GM21367 (cell line): ENCODE measurements around the gene HOXA10.

Experiments
- ATAC-seq: cut with Tn5 transposase; IDR thresholded peaks from one replicate; pipeline ENCODE4 v1.9.1; 2021; ENCODE audit not compliant: unreplicated experiment

HOXA10 gene

DNA sequence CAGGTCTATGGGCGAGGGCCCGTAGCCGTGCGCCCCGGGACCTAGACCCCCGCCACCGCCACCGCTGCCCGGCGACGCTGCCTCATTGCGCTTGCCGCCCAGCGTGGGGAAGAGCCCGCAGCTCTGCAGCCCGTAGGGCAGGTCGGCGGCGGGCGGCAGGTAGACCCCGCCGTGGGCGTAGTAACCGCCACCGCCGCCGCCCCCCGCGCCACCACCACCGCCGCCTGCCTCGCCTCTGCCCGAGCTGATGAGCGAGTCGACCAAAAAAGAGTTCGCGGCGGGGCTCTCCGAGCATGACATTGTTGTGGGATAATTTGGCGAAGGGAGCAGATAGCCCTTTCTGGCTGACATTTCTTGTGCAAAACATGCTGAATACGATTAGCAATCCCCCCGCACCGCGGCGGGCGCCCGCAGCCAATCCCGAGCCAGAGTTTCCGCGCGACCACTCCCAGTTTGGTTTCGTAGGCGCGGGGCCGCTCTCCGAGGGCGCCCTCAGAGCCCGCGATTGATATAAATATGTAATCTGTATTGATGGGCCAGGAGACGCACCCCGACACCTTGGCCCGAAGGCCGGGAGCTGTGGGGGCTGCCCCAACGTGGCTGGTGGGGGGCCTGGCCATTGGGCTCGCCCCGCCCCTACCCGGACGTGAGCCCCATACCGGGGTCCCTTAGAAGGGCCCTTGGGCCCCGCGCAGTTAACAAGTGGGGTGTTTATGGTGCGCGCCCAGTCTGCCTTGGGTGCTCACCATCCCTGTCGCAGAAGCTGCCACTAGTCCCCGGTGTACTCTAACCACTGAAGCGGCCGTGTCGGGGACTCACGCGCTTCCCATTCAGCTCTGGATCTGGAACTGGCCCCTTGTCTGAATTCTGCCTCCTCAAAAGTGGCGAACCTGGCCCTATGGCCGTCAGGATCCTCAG is at the start of gene HOXA10:
Gene HOXA10 (minus strand): TSS at position 365 of the 918 bp plus-strand sequence. CDS start 14 bp downstream, at position 351.
- ATAC-seq = no peak

DNA sequence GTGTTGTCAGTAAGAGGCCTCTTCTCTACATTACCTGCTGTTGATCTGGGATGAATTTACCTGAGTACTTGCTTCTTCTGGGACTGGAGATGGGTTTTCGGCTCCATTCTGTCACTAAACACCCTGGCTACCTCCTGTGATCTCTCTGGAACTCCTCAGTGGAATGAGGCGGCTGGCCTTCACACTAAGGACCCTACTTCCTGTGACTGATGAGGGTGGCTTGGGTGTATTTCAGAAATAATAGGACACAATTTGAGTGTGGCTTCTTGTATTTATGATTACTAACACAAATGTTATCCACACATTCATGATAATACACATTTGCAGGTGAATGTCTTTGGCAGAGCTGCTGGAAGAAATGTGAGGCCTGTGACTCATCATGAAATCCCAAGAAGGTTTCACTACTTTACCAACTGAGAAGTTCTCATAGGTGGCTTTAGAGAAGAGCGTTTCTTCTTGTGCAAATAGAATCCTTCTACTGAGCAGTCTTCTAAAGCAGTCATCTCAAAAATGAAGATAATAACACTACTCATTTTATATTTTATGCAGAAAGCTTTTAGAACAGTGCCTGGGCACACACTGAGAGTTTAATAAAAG is 47.2 kb upstream of the HOXA10 start:
- no peak for ATAC-seq

DNA sequence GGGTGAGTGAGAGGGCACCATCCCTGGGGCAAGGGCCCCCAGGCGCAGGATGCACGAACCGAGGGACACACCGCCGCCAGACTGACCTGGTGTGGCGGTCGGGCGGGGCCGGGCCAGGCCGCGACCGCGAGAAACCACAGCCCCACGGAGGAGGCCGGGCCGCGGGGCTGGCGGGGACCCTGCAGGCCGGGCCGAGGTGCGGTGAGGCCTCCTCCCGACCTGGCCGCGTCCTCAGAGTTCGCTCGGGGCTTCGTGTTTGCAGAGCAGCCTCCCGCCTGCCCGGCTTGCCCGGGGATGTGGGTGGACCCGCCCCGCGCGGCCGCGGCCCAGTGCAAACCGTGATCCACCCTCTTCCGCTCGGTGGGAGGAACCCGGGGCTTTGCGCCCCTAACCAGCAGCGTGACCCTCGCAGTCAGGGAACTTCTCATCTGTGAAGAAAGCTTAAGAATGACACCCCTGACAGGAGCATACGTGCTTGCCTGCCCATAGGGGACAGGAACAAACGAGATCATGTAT is 46.4 kb upstream of the HOXA10 start:
- no peak for ATAC-seq

DNA sequence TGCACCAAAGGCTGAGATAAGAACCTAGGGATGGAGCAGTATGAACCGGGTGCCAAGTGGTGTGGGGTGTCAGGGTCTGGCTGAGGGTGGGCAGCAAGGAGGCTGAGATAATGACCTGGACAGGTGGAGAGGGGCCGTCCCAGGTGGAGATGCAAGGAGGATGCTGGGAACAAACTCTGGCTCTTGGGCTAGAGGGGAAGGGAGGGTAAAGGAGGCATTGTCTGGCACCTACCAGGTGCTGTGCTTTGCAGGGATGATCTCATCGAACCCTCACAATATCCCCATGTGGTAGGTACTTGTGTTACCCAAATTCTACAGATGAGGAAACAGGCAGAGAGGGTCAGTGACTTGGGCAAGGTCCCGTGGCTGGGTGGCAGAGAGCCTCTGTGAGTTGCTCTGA is 45.7 kb upstream of the HOXA10 start:
- ATAC-seq = no peak

DNA sequence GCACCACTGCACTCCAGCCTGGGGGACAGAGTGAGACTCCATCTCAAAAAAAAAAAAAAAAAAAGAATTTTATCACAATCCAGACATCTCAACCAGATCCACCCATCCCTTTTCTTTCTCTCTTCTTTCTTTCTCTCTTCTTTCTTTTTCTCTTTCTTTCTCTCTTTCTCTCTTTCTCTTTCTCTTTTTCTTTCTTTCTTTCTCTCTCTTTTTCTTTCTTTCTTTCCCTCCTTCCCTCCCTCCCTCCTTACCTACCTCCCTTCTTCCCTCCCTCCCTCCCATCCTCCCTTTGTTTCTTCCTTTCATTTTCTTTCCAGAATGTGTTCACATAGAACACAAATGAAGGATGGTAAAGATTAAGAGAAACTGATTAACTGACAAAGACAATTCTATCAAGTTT is 43.8 kb upstream of the HOXA10 start:
- no peak for ATAC-seq

DNA sequence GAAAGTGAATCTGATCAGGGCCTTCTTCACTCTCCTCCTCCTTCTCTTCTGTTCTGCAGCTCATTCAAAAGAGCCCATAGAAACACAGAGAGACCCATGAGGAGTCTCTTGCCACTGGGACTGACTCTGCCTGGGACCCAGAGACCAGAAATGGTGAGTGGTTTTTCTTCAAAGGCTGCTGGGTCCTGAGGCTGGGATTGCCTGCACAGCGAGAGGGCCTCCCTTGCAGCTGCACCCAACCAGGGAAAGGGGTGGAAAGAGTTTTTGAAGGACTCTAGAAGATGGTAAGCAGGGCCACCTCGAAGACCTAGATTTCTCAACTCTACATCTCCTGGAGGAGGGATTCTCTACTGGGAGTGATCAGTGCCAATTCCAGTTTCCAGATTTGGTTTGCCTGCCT is 41.2 kb upstream of the HOXA10 start:
- no peak for ATAC-seq

DNA sequence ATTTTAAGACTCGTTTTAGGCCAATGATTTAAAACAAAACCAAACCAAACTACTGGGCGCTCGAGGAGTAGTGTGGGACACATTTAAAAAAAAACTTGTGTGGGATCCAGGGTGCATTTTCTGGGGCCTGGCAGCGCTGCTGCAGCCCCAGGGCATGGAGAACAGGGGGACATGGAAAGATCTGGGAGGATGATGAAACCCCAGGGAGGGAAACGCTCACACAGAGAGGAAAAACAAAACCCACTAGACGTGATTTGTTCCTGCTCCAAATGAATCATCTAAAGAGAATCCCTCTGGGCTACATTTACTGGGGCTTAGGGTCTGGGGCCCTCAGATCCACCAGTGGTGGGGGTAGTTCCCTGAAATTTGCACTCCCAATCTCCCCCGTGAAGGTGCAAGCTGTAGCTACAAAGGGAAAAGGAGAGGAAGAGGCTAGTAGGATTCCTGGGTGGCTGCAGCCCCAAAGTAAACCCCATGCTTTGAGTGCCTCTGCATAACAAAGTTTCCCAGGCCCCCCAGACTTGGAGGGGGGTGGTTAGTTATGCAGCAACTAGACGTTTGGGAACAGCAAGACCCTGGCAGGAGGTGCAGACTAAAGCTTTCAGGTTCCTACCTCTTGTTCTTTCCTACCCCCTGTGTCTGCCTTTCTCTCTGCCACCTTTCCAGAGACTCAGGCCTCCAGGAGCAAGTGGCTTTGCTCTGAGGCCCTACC is 40.3 kb upstream of the HOXA10 start:
- no peak for ATAC-seq

DNA sequence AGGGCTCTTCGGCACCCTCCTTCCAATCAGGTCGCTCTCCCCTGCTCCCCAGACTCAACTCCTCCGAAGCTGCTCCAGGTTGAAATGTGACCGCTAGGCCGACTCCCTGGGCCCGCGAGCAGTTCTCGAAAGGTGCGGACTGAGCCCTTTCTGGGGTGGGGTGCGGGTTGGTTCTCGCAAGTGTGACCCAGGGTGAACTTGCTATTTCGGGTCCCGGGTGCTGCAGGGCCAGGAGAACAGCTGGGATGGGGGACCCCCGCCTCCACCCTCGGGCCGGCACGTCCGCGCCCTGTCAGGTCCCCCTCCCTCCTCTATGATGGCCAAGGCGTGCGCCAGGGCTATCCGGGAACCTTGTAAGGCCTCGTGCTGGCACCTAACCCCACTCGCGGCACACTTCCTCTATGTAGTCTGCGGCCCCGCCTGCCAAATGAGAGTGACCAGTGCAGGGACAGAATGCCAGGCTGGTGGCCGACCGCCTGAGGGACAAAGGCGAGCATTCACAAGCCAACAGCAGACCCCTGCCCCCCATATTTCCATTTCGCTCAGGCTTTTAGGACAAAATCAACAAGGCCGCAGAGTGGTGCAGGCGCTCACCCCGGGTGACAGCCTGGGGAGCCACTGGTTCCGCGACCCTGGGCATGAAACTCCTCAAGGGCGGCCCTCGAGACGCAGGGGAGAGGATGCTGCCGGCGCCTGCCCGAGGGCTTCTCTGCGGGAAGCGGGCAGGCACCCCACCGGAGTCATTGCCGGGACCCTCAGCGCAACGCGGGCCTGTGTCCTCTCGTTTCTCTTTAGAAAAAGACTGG is 39.5 kb upstream of the HOXA10 start:
- no peak for ATAC-seq

DNA sequence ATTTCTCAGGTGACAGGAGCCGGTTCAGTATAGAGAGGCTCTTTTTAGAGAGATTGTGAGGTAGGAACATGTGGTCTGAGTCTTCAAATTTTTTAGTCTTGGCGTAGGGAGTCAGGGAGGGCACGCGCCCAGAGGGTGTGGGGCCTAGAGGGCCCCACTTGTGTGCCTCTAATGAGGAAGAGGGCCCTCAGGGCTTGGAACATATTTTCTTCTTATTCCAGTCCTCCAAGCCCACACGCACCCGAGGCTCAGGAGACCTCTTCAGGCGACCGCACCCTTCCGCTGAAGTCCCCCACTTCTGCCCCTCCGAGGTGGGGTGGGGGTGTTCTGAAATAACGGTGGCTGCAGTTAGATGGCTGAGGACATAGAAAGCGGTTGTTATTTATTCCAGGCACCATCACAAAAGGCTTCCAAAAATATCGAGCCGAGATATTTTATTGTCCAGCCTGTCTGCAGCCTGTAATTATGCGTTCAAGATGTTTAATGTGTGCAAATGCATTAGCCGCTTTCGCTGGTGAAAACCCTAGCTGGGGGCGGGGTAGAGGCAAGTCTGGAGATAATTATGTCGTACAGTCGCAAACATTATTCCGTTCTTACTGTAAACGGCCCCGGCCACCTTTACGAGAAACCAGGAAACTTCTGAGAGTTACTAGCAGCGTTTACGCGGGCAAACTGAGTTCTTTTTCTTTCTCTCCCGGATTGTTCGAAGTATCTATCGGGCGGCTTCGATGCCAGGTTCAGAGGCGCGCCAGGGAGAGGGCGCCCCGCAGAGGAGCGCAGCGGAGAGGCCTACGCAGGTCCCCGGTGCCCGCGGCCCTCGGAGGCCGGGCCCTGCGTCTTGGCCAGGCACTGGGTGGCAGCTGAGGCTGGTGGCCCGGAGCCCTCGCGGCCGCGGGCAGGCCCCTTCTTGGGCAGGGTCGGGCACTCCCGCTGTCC is 38.6 kb upstream of the HOXA10 start:
- no peak for ATAC-seq

DNA sequence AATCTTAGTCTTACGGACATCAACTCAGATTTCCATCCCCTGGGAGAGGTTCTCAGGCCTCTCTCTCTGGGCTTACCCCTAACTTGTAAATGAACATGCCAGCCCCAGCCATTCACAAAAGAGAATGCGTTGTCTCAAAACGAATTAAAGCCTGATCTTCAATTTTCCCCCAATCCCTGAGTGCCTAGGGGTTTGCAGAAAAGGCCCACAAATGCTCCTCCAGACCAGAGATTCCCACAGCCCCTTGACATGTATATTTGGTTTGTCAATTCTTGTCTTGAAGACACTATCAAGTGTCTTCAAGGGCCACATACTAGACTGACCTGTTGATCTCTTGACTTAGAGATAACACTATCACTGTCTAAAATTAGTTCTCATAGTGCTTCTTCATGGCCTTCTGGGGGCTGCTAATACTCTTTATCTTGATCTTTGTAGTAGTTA is 37.7 kb upstream of the HOXA10 start:
- no peak for ATAC-seq

DNA sequence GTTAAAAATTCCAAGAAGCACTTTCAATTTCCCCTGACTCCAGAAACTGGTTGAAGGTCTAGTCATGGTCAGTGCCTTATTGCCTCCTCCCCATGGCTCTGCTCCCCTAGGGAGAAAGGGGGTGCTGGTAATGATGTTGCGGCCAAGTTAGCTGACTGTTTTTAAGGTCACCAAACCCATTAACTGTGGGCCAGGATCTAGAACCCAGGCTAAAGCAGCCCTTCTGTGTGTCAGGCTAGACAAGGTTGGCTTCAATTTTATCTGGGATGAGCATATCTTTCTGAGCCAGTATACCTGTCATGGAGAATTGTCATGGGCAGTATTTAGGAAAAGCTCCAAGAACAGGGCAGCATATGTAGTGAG is 36.9 kb upstream of the HOXA10 start:
- no peak for ATAC-seq

DNA sequence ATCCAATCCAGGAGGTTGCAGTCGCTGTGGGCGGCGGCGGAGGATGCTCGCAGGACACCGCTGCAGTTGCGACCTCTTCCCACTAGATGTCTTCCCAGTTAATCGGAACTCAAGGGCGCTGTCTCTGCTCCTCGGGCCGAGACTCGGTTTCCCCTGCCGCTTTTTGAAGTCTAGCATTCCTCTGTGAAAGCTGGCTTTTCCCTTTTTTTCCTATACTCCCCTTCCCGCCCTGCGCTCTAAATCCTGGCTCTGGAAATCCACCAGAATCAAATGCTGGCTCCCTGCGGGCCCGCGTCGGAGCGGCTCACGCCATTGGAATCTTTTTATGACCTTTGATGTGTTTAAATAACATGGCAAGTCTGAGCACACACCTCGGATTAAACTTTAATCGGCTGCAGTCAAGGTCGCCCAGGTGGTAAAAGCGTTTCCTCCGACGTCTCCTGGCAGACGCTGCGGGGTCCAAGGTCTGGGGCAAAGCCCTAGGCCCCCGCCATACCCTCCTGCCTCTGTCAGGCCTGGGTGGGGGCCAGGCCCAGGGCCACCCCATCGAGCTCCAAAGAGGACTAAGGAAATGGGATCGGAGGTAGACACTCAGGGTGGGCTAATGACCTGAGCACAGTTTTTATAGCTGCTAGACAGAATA is 36.4 kb upstream of the HOXA10 start:
- no peak for ATAC-seq

DNA sequence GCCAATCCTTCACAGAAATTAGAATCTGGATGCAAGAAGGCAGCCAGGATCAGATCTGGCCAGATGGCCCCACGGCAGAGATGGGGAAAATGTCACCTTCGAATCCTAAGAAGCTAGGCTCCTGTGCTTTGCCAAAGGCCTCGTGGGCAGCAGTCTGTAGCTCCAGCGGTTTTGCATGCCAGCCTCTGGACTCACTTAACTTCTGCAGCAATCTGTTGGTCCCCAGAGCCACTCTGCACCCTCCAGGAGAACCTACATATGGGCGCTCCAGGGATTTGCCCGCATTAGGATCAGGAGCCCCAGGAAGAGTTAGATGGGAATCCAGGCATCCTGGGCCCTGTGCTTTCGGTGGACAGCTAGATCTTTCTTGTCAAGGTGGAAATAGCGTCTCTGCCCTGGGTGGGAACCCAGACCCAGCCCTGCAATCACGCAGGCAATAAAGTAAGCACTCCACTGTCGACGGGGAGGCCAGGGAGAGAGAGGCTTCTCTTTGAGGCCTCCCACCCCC is 35.9 kb upstream of the HOXA10 start:
- ATAC-seq = no peak

DNA sequence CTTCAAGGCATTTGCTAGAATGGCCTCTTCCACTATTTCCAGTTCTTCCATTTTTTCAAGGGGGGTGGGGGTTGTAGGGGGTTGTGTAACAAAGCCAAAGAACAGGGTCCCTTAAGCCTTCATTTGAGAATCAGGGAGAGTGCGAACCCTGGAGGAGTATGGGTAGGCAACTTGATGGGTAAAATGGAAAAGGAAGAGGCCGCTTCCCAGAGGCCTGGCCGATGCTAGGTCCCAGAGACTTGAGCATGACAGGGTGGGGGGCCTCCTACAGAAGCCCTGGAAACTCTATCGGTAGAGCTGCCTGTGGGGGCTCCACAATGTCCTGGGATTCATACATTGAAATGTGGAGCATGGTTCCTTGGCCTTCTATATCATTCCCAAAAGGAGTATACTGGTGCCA is 34.9 kb upstream of the HOXA10 start:
- no peak for ATAC-seq

DNA sequence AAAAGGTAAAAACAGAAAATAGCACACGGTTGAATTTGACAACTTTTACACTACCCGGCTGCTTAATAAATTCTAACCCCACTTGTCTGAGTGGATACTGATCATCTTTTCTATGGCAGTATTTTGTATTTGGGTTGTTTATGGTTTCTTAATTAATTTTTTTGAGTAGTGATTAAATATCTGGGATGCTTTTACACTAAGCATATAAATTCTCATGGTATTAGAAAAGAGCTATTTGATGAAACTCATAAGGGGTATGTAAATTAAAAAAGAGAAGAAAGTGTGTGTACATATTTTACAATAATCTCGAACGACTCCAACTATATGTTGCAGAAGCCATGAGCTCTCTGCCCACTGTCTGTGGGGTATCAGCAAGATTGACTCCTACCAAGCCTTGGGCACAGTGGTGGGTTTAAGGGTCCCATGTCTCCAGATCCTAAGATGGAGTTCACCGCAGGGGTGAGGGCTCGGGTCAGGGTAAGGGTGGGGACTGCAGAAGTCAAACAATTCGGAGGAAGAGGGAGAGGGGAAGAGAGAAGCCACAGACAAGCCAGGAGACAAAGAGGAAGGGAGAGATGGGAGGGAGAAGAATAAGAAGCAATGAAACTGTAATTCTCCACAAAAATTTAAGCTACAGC is 33.3 kb upstream of the HOXA10 start:
- ATAC-seq = no peak

DNA sequence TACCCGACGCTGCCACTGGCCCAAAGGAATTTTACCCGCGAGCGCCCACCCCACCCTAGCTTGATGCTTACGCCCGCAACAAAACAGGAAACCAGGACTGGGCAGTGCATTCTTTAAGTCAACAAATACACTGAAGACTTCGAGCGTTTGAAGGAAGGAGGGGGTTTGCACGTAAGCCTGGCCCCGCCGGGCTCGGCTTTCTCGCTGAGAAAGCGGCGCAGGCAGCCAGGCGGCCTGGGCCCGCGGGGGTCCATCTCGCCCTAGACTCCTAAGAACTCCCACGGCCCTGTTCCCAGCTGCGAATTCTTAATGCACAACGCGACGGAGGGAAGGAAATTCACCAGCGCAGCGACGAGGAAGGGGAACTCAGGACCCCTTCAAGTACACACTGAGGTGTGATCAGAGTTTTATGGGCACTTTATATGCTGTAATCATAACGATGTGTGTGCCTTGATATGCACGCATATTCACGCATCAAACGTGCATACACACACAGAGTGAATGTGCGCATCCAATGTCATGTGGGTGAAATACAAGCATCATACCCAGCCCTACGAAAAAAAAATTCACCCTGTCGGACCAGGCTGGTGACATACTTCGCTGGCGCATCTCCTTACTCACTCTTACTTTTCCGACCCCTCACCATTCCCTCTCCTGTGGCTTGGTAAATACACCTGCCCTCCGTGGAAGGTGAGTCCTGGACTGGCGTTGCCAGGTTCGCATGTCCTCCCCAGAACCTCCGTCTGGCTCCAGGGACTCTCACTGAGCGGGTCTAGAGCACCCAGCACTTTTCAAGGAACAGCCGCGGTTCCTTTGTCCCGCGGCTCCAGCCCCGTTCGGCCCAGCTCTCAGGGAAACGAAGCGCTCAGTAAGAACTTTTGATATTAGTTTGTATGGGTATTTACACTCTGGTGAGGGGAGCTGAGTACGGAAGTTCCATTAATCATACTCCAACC is 31.5 kb upstream of the HOXA10 start:
- no peak for ATAC-seq

DNA sequence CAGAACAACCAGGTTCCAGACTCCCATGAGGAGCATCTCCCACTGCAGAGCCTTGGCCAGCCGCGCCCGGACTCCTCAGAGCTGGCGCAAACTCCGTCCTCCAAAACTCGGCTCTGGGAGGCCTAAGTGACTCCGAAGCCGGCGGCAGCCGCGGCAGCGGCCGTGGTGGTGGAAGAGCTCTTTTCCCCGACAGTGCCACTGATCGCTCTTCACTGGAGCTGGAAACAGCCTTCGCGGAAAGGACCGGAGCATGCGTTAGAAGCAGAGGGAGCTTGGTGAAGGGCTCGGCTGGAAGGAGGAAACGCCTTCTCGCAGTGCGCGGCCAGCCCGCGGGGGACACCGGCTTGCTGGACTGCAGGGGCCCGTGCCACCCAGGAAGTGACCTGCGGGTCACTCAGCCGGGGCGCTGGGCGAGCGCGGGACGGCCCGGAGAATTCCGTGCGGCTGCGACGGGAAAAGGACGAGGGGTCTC is 30.8 kb upstream of the HOXA10 start:
- ATAC-seq = no peak
